Measurements from ENCODE around the gene EXOSC1. TPM values are rescaled to one million over a fixed set of nuclear protein-coding genes. Genes with fewer than 3 reads are reported as not detected.

Gene EXOSC1
- total and polyA plus RNA-seq, 2 of the 13 experiments (the other 11 are each of a cell fraction or from before 2014, with no cell fraction given) = 36.3 to 39.9 TPM

DNA sequence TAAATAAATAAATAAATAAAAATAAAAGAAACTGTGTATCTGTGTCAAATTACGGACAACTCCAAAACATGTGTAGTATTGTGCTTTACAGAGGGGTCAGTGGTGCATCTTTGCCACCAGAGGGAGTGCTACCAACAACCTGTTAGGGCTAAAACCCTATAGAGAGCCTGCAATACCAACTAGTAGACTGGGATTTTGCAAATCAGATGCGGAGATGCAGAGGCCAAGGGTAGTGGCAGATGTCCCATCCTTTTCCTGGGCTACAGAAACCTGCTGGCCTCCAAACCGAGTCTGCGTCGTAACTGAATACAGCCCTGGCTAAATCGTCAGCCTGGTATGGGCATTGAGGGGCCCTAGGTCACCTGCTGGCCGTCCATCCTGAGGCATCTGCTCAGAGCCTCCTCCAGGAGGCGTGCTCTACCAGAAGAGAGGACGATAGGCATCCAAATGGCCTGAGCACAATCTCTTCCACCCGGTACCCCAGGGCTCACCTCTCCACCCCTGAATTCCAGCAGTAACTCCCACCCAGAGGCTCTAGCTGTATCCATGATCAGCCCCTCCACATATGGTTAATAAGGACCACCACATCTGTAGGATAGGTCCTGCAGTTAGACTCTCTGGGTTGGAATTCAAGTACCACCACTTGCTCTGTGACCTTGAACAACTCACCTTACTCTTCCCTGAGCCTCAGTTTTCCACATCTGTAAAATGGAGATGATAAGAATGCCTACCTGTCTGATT lies 38.4 kb downstream of the EXOSC1 start:
- no peaks in the 10 kb centered on the region for H3K9me3 ChIP-seq (ENCODE audit: low read length)
- FAIRE-seq (peak; percentile 63), DNase-seq (ENCODE audit: low spot score) (peak; percentile 89), ATAC-seq (peak; percentile 92)
- H3K4me3 ChIP-seq (replicated peaks in 1 of 3; ENCODE audit: insufficient read depth in 1 of 3, low read depth in 2 of 3, low read length in 3 of 3) = peak overlapping the region; percentile 13 to 63 (median 32); a peak in 5 of 6 replicates
- CTCF ChIA-PET (ENCODE audit: low intra/inter-chr PET ratio, low total read pairs) = interaction anchor here (1.6 to 2.3 kb wide), 3 partner anchors 19 to 56 kb away, joined by 6 to 14 read pairs (median 12); partner anchors contain the start of genes EXOSC1, PGAM1 and ZDHHC16
- peak overlapping the region; percentile 75 for H2AFZ ChIP-seq (ENCODE audit: low read length)
- H3K4me2 ChIP-seq (ENCODE audit: low read depth, low read length) = peak overlapping the region; percentile 83
- H3K9ac ChIP-seq (ENCODE audit: insufficient read depth, low read depth, low read length) = 0 out of 2 replicates have a peak overlapping the region, but pooled peaks have one; percentile 20
- WGBS (ENCODE audit: low lambda C conversion rate) = under 1% methylated on average over 10 of the region's 10 CpGs
- POLR2A ChIA-PET = no interaction called here
- in situ Hi-C loops (cut with HindIII; ENCODE audit: extremely low pct_ligation_motif_present, low pct_unique_long_range_greater_than_20kb) = no loop called here
- peak overlapping the region; percentile 77 for H3K27ac ChIP-seq (ENCODE audit: extremely low read length, insufficient read depth, low read length)
- intact Hi-C loops (cut with micrococcal nuclease; ENCODE audit: unreplicated experiment) = loop anchor here (1.0 to 2.0 kb wide), 4 partner anchors 19 to 205 kb away; partner anchors contain the start of genes EXOSC1, PGAM1 and ZDHHC16
- no TSS peak for BruUV-seq (replicated peaks)
- no peaks in the 10 kb centered on the region for H3K27me3 ChIP-seq (ENCODE audit: control insufficient read depth in 1 of 2, insufficient read depth in 2 of 2, low read length in 2 of 2)
- no peaks in the 10 kb centered on the region for H3K36me3 ChIP-seq (replicated peaks in 1 of 2; ENCODE audit: control insufficient read depth in 1 of 2, insufficient read depth in 2 of 2, low read length in 2 of 2)
- H3K79me2 ChIP-seq (ENCODE audit: insufficient read depth, low read length) = no peaks in the 10 kb centered on the region
- H4K20me1 ChIP-seq (ENCODE audit: insufficient read depth, low read length) = no peaks in the 10 kb centered on the region
- peaks cover 48% of the 10 kb centered on the region for H3K4me1 ChIP-seq (ENCODE audit: insufficient read depth, low read length)
- TF ChIP-seq PAF1 (CRISPR knock-in tag; IDR thresholded peaks at IDR 0.05) = no peak
- no peak for TF ChIP-seq IKZF4 (CRISPR knock-in tag; IDR thresholded peaks at IDR 0.05; ENCODE audit: borderline replicate concordance, low read depth, not compliant biosample characterization)
- no peak for TF ChIP-seq ZNF772 (CRISPR knock-in tag; IDR thresholded peaks at IDR 0.05)
- no peak for TF ChIP-seq YY1 (IDR thresholded peaks at IDR 0.05; ENCODE audit: insufficient read depth, insufficient replicate concordance, low read depth, low read length)
- TF ChIP-seq ISX (CRISPR knock-in tag; conservative IDR thresholded peaks at IDR 0.05) = no peak
- no peak for TF ChIP-seq ZFP1 (CRISPR knock-in tag; IDR thresholded peaks at IDR 0.05)
- TF ChIP-seq, protein P1, sequence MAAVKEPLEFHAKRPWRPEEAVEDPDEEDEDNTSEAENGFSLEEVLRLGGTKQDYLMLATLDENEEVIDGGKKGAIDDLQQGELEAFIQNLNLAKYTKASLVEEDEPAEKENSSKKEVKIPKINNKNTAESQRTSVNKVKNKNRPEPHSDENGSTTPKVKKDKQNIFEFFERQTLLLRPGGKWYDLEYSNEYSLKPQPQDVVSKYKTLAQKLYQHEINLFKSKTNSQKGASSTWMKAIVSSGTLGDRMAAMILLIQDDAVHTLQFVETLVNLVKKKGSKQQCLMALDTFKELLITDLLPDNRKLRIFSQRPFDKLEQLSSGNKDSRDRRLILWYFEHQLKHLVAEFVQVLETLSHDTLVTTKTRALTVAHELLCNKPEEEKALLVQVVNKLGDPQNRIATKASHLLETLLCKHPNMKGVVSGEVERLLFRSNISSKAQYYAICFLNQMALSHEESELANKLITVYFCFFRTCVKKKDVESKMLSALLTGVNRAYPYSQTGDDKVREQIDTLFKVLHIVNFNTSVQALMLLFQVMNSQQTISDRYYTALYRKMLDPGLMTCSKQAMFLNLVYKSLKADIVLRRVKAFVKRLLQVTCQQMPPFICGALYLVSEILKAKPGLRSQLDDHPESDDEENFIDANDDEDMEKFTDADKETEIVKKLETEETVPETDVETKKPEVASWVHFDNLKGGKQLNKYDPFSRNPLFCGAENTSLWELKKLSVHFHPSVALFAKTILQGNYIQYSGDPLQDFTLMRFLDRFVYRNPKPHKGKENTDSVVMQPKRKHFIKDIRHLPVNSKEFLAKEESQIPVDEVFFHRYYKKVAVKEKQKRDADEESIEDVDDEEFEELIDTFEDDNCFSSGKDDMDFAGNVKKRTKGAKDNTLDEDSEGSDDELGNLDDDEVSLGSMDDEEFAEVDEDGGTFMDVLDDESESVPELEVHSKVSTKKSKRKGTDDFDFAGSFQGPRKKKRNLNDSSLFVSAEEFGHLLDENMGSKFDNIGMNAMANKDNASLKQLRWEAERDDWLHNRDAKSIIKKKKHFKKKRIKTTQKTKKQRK (IDR thresholded peaks at IDR 0.05; ENCODE audit: low read length) = no peak
- no peak for TF ChIP-seq ZFAT (CRISPR knock-in tag; conservative IDR thresholded peaks at IDR 0.05)
- no peak for TF ChIP-seq MED13 (CRISPR knock-in tag; IDR thresholded peaks at IDR 0.05)
- TF ChIP-seq ZNF44 (CRISPR knock-in tag; IDR thresholded peaks at IDR 0.05) = no peak
- no peak for TF ChIP-seq NR2F2 (IDR thresholded peaks at IDR 0.05; ENCODE audit: borderline replicate concordance, low read depth)
- TF ChIP-seq, protein P2, sequence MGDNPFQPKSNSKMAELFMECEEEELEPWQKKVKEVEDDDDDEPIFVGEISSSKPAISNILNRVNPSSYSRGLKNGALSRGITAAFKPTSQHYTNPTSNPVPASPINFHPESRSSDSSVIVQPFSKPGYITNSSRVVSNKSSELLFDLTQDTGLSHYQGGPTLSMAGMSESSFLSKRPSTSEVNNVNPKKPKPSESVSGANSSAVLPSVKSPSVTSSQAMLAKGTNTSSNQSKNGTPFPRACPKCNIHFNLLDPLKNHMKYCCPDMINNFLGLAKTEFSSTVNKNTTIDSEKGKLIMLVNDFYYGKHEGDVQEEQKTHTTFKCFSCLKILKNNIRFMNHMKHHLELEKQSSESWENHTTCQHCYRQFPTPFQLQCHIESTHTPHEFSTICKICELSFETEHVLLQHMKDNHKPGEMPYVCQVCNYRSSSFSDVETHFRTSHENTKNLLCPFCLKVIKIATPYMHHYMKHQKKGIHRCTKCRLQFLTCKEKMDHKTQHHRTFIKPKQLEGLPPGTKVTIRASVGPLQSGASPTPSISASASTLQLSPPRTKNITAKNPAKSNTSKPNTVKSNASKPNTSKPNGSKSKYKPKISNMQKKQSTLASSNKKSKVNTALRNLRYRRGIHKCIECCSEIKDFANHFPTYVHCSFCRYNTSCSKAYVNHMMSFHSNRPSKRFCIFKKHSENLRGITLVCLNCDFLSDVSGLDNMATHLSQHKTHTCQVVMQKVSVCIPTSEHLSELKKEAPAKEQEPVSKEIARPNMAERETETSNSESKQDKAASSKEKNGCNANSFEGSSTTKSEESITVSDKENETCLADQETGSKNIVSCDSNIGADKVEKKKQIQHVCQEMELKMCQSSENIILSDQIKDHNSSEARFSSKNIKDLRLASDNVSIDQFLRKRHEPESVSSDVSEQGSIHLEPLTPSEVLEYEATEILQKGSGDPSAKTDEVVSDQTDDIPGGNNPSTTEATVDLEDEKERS (CRISPR knock-in tag; IDR thresholded peaks at IDR 0.05) = peak; percentile 60; the same call in 1 of the 2 replicates
- TF ChIP-seq NFE2L2 (IDR thresholded peaks at IDR 0.05; ENCODE audit: low read length) = no peak
- TF ChIP-seq, protein P3, sequence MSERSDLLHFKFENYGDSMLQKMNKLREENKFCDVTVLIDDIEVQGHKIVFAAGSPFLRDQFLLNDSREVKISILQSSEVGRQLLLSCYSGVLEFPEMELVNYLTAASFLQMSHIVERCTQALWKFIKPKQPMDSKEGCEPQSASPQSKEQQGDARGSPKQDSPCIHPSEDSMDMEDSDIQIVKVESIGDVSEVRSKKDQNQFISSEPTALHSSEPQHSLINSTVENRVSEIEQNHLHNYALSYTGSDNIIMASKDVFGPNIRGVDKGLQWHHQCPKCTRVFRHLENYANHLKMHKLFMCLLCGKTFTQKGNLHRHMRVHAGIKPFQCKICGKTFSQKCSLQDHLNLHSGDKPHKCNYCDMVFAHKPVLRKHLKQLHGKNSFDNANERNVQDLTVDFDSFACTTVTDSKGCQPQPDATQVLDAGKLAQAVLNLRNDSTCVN (CRISPR knock-in tag; IDR thresholded peaks at IDR 0.05; ENCODE audit: borderline replicate concordance) = peak; percentile 36; the same call in 1 of the 2 replicates
- no peak for TF ChIP-seq RBAK (CRISPR knock-in tag; IDR thresholded peaks at IDR 0.05)
- no peak for TF ChIP-seq FOXJ3 (CRISPR knock-in tag; IDR thresholded peaks at IDR 0.05; ENCODE audit: borderline replicate concordance)
- no peak for TF ChIP-seq ZNF274 (CRISPR knock-in tag; IDR thresholded peaks at IDR 0.05)

Data from HepG2 (cell line).